NCI-H345 (cell line): ENCODE results near the gene PLA2R1.
"Not testable (repeated sequence)": the region's sequence is repeated elsewhere in the genome, so short reads cannot be mapped to it uniquely, and the experiment has no call there.

Source experiments
- DNase-seq: peaks from one replicate; lab custom pipeline; 2025; lab: John Stamatoyannopoulos, UW

PLA2R1 gene

DNA sequence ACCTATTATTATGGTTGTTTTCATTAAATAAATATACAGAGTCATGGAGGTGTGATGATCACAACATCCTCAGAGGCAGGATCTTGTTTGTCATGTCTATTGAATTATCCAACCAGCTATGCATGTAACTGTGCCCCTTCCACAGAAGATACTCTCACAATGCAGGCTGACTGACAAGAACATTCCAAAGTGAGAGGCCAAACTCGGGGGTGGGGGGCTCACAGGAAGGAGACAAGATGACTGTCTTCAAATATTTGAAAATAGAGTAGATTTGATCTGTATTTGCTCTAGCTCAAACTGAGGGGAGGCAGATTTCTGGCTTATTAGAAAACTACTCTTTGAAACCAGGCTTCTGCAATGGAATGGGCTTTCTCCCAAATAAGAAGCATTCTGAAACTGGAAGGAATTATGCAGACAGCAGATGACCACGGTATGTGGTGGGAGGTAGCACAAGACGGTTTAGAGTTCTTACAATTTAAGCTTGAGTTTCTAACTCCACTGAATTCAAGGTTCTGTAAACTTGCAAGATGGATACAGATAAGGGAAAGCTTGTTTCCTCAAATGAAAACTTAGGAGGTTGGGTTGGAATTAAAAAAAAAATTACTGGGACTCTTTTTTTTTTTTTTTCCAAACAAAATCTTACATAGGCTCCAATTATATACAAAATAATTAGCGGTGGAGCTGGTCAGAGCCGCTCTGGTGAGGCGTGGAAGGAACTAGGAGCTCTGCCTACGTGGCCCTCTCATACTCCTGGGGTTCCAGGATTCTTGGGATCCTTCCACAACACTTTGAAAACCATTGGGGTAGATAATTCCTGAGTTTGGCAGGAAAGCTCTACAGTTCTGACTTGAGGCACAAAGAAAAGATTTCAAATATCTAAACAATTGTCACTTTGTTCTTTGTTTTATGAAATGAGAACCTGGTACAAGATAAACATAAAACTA is 79.3 kb downstream of the PLA2R1 start:
- DNase-seq, result no peak

DNA sequence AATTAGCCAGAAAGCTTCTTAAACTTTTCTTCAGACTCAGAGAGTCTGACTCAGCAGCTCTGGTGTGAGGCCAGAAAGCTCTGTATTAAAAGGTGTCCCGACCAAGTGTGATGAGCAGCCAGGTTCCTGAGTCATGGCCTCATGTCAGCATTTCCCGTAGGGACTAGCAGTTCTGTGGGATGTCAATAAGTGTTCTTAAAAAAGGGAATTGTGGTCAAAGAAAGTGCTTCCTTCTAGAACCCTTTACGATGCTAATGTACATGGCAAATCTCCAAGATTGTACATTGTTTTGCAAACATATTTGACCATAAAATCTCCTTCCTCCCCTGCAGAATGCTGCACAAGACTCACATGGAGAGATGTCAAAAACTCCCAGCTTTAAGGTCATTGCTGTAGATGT is 80.1 kb downstream of the PLA2R1 start:
- DNase-seq, result no peak

DNA sequence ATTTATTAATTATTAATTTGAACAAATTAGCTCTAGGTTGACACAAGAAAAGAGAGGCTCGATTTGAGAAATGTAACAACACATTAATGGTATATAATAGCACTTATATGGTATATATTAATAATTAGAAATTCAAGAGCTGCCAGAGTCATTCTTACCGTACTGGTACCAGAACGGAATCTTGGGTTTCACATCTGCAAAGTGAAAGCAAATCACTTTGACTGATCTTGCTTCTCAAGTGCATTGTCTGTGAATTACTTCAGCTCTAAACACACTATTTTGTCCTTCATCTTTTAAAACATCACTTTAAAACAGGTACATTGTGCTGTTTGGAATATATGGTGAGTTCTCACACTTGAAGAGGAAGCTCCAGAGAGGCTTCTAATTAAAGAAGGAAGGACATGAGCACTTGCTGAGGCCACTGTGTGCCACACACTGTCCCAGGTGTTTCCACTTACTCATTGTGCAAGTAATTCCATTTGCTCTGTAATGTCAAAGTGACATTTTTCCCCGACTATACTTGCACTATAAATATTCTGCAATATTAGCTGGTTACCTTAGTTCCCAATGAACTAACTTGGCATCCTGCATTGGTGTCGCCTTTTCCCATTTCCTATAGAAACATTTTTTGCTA is 85.8 kb downstream of the PLA2R1 start:
- DNase-seq, result no peak

DNA sequence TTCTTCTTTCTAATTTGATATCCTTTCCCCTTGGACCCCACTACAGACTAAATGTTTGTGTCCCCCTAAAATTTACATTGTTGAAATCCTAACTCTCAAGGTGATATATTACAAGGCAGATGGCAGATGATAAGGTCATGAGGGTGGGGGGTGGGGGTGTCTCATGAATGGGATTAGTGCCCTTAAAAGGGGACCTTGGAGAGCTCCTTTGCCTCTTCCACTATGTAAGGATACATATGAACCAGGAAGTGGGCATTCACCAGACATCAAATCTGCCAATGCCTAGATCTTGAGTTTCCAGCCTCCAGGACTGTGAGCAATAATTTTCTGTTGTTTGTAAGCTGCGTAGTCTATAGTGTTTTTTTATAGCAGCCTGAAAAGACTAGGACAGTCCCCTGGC is 89.1 kb downstream of the PLA2R1 start:
- DNase-seq, result no peak

DNA sequence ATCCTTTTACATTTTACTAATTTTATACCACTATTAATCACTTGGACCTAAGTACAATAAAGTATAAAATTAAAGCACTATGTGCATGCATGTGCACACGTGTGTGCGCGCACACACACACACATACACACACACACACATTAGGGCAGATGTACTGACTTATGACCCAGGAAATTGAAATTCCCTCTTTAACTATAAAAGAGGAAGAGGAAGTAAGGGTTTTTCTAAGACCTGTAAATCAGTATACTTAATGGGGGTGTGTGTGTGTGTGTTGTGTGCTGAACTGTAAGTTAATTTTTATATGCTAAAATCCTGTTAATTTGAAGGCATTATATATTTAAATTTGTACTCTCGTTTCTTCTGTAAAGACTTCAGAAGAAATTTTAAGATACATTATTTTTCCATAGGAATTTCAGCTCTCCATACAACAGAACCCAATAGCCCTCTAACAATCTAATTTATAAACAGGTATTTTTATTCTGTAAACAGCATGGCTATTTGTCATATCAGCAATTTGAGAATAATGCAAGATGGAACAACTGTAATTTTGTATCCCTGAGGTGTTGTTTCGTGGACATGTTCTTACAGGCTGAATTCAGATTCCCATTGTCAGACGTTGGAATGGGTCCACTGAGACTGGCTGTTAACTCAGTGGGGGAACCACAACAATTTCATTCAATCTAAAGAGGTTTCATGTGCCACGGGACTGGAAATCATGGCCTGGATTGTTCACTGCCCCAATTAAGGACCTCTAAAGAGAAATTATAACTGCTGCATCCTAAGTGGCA is 90.9 kb downstream of the PLA2R1 start:
- peak; percentile 6 for DNase-seq

DNA sequence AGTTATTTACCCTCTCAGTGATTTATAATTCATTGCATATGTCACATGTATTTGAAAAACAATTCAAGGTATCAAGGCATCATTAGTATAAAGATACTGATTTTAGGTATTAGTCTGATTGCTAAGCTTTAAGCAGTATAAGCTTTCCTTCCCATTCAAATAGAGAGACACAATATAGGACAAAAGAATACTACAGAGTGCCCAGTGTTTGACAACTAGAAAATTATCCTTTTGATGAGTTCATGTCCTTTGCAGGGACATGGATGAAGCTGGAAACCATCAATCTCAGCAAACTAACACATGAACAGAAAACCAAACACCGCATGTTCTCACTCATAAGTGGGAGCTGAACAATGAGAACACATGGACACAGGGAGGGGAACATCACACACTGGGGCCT is 91.9 kb downstream of the PLA2R1 start:
- DNase-seq, result not testable (repeated sequence)

DNA sequence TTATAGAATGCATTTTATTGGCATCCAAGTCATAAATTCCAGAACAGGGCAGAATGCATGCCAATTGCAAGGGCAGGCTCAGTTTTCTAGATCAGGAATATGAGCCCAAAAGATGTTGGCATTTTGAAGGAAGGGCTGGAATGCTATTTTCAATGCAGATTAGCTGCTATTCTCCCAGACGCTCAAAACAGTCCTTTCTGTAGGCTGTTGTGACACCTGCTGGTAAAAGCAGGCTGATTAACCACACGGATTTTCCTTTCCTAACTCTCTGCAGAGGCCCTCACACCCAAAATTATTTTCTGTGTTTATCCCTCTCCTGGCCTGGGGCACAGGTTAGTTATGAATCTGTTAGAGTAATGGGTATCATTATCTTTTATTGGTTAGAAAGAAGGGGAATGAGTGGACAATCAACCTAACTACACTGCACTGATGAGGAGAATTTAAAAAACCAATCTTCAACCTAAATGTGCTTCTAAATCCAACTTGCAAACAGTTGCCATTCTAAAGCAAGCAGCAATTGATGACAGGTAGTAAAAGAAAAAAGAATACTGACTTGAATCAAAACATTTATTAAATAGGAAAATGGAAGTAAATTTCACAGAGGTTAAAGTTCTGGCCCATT is 94.0 kb downstream of the PLA2R1 start:
- DNase-seq, result peak; percentile 46

DNA sequence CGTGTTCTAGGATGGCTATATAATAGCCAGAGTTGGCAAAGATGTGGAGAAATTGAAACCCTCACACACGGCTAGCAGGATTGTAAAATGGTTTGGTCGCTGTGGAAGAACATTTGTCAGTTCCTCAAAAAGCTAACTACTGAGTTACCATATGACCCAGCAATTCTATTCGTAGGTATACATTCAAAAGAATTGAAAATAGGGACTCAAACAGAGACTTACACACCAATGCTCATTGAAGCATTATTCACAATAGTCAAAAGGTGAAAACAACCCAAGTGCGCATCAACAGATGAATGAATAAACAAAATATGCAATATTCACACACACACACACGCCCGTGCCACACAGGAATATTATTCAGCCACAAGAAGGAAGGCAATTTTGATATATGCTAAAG is 98.7 kb downstream of the PLA2R1 start:
- no peak for DNase-seq

DNA sequence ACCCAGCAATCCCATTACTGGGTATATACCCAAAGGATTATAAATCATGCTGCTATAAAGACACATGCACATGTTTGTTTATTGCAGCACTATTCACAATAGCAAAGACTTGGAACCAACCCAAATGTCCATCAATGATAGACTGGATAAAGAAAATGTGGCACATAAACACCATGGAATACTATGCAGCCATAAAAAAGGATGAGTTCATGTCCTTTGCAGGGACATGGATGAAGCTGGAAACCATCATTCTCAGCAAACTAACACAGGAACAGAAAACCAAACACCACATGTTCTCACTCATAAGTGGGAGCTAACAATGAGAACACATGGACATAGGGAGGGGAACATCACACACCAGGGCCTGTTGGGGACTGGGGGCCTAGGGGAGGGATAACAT is 99.9 kb downstream of the PLA2R1 start:
- not testable (repeated sequence) for DNase-seq

DNA sequence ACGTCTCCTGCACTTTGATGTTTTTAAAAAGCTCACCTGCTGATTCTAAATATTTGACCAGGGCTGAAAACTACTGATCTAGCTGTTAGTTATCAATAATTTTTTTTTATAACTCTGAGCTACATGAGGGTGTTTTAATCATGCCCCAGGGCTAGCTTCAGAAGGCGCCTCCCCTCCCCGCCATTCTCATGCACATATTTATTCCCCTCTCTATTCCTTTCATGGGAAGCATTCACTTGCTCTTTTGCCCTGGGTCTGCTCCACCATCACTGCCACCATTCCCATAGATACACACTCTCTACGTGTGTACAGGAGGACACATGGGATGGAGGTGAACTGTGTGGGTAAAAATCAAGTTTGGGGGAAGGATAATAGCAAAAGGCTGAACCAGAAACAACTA is 101.0 kb downstream of the PLA2R1 start:
- no peak for DNase-seq

DNA sequence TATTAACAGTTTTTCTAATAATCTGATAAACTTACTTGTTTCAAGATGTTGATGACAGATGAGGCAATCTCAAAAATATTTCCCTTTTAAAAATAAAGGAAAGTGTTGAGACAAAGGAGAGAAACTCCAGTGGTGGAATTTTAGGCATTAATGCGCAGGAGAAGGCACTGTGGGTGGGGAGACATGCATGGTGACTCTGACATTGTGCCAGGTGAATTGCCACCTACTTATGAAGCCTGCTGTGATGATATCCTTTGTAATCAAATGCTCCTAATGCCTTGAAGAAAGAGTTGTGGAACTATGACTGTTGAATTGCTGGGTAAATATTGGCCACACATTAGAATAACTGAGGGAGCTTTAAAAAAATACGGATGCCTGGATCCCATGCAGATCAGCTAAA is 101.4 kb downstream of the PLA2R1 start:
- peak; percentile 54 for DNase-seq

DNA sequence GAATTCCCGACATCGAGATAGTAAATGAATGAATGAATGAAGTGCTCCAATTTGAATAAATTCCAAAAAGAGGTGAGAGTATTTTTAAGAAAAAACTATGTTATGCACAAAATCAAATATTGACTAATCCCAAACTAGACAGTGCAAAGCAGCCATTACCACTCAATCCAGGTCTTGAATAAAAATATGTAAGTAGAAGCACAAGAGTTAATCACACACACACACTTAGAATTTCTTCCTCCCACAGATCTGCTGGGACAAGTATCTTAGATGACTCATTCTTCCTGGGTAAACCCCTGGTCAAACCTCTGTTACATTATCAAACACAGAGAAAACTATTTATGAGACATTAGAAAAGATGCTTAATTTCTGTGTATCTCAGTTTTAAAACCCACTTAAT is 102.0 kb downstream of the PLA2R1 start:
- peak; percentile 9 for DNase-seq

DNA sequence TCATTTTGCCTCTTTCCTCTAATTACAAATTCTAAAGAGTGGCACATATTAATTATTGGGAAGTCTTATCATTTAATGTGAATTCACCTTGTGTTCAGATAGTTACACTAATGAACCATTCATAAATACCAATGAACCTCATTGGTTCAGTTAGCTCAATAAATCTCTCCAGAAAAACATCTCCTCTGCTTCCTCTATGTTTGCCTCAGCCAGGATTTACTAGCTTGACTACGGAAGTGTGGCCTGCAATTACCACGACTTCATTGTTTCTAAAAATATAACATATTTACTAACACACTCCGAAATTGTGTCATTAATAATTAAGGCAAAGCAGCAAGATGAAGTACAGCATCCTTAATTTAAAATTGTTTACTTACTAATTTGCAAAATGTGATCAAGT is 103.3 kb downstream of the PLA2R1 start:
- DNase-seq, result no peak

DNA sequence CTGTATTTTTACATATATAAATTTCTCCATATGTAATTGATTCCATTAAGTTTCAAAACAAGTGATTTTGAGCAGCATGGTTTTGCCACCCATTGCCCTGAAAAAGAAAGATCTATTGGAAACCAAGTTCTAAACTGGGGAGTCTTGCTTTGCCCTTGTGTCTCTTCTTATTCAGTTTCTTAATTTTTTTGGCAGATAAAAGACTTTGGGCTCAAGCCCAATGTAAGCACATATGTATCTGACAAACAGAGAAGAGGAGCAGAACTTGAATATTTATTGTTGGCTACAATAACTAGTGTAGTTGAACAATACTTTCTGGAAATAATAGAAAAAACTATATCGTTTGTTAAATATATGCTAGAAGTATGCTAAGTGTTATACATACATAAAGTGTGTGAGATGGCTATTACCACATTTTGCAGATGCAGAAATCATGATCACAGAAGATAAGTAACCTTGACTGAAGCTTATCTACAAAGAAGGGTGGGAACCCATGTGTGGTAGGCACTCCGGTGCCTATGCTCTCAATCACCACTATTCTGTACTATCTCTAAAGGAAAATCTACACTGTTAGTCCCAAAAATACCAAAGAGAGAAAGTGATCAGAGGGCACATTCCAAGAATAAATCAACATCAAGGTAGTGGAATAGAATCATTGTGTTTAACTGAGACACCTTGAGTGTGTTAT is 109.1 kb downstream of the PLA2R1 start:
- DNase-seq, result no peak

DNA sequence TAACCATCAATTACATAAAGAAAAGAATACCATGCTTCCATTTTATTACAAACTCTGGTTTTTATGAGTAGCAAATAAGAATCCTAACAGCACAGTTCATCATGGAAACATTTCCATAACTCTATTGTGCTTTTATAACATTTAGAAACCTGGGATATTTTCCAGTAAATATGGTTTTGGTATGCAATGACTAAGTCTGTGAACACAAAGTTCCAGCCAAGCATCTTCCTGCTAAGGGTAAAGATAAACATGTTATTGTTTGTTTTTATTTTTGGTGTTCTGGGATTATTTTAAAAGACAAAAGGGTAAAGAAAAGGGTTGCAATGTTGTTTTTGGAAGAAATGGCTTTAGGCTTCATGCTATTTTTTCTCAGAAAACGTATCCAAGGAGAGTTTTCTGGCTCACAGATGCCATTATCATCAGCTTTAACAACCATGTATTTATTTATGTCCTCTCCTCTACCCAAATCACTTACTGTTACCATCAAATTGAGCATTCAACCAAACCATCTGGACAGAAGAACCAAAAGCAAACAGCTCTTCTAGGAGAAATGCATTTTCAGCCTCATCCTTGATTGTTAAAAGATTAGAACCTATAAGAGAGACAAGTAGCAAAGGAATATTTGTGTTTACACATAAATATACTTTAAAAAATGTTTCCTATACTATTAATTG is 116.0 kb downstream of the PLA2R1 start:
- DNase-seq, result no peak

DNA sequence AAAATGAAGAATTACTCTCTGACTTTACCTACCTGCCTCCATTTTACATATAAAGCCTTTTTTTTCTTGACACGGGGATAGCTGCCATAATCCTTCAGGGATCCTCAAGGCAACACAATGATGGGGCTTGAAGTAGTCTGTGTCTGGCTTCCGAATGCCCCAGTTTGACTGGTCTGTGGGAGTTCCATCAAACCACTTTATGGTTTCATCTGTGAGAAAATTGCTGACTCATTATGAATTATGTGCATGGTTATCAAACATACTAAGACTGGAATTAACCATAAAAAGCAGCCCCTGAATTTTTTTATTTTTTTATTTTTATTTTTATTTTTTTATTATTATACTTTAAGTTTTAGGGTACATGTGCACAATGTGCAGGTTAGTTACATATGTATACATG is 117.5 kb downstream of the PLA2R1 start:
- no peak for DNase-seq

DNA sequence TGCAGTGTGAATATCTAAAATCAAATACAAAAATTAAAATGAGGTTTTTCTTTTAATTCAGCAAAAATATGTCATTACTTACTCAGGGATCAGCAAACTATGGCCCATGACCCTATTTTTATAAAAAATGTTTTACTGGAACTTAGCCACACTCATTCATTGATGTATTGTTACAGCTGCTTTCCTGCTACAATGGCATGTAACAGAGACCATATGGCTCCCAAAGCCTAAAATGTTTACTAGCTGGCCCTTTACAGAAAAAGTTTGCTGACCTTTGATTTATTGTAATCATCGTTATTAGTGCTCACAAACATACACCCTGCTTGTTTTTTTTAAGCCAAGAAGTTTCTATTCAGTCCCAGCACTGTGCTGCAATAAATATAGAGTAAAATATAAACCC is 120.3 kb downstream of the PLA2R1 start:
- DNase-seq, result no peak

DNA sequence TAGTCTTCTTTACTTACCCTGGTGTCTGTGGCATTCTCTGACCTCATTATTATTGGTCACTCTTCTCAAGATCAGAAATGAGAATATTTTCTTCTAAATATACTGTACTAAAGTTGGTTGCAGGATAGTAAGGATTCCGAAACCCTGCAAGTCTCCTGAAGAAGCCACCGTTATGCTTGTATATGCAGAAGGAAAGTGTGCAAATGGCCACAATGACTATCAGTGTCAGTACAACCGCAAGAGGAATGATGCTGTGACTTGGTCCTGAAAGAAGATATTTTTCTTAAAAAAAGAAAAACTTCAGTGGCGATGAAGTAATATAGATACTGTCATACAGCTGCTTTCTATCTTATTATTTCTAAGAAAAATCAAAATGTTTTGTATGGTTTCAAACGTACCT is 120.7 kb downstream of the PLA2R1 start:
- DNase-seq, result no peak

DNA sequence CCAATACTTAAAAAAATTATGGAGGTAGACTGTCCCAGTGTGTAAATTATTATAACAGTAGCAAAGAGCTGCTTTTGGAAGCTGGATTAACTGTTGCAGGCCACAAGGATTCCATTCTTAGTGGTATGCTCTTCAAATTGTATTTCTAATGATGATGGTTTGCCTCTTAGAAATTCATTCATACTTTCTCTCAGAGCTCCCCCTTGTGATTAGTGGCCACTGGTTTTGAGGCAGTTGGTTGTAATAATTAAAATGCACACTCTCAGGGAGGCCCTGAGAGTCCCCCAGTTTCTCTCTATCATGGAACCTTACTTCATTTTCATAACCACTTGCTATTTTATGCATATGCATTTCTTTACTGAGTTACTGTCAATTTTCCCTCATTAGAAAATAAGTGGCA is 122.5 kb downstream of the PLA2R1 start:
- DNase-seq, result peak; percentile 27

DNA sequence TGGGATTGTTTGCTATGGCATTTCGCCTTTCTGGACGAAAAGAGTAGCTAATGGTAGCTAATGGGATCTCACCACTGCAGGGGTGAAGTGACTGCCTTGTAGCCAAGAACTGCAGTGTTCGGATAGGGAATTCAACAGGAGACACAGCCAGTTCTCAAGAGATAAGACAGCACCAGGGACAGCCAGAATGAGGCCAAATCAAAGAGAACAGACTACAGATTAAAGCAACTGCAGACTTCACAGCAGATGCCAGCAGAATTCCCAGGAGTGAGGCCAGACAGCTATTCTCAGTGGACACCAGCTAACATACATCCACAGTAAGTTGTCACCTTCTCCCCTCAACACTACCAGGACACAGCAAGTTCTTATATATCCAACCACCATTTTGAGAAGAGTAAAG is 124.0 kb downstream of the PLA2R1 start:
- DNase-seq, result no peak

DNA sequence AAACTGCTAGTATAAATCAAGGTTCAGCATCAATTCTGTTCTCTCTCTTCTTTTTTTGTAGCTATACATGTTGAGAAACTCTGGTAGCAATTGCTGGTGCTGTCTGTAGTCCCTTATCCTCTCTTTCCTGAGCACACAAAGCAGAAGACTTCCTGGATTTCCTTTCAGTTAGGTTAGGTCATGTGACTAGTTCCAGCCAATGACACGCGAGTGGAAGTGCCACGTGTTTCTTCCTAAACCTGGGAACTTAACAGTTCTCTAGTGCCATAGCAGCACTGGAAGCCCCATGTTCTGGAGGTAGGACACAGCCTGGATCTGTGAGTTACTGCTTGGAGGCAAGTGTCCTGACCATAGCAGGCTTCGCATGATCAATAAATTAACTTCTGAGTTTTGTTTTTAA is 125.9 kb downstream of the PLA2R1 start:
- no peak for DNase-seq
